BLaER1 treated with 17β-estradiol and CSF1 and Interleukin-3, amounts not matched to agents 10 nM and 100 nM (cell line): ENCODE measurements around the gene SLC16A8.

ENCODE experiments used
- H3K27ac ChIP-seq, 11 experiments: shearing (Covaris generic); formaldehyde crosslinking; 2 replicates each; pipeline ENCODE4 v1.8.1; 2022
- H3K27me3 ChIP-seq, 11 experiments: shearing (Covaris generic); formaldehyde crosslinking; 2 replicates each; pipeline ENCODE4 v1.8.1; 2022
- H3K36me3 ChIP-seq, 11 experiments: shearing (Covaris generic); formaldehyde crosslinking; 2 replicates each; pipeline ENCODE4 v1.8.1; 2022
- H3K4me1 ChIP-seq, 10 experiments: shearing (Covaris generic); formaldehyde crosslinking; 2 replicates each; pipeline ENCODE4 v1.8.1; 2022
- H3K4me2 ChIP-seq, 11 experiments: shearing (Covaris generic); formaldehyde crosslinking; 2 replicates each; pipeline ENCODE4 v1.8.1; 2022
- H3K4me3 ChIP-seq, 10 experiments: shearing (Covaris generic); formaldehyde crosslinking; 2 replicates each; pipeline ENCODE4 v1.8.1; 2022
- H3K9ac ChIP-seq, 11 experiments: shearing (Covaris generic); formaldehyde crosslinking; 2 replicates each; pipeline ENCODE4 v1.8.1; 2022
- H3K9me3 ChIP-seq, 11 experiments: shearing (Covaris generic); formaldehyde crosslinking; replicated peaks in 1 of 11; 2 replicates each; pipeline ENCODE4 v1.8.1; 2022
- H4K20me1 ChIP-seq, 11 experiments: shearing (Covaris generic); formaldehyde crosslinking; 2 replicates each; pipeline ENCODE4 v1.8.1; 2022
- Cebpa-rat ChIP-seq, 11 experiments: shearing (Covaris generic); IDR thresholded peaks; 2 replicates each; pipeline ENCODE4 v1.8.1; 2022

The SLC16A8 gene

DNA sequence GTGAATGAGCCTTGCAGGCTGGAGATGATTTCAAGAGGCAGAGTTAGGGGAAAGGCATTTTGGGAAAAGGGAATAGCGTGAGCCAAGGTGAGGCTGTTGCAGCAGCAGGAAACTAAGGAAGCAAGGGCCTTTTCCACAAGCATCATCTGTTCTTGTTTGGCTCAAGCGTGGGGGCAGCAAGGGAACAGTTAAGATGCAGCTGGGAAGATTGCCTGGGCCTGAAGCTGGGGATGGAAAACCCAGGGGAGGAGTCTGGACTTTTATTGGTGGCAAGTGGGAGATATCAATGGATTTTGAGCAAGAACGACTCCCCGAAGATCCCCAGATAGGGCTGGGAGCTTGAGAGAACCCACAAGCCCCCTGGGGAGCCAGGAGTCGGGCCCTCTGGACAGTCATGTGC, 54.1 kb downstream of the SLC16A8 start:
- H3K27me3 ChIP-seq: no peaks in the 10 kb centered on the region
- peaks cover 34 to 51% (median 46%) of the 10 kb centered on the region in 10 experiments for H3K4me1 ChIP-seq
- no peaks in the 10 kb centered on the region for H3K9me3 ChIP-seq
- H3K27ac ChIP-seq: no peak overlapping the region
- H3K9ac ChIP-seq: 0 out of 22 replicates have a peak overlapping the region, but pooled peaks of 1 of the 11 experiments have one; percentile 1
- peak overlapping the region in 9 of 11 experiments; percentile 26 to 75 (median 60); a peak in 16 of 22 replicates for H3K4me2 ChIP-seq
- no peaks in the 10 kb centered on the region for H3K36me3 ChIP-seq
- no peak for TF ChIP-seq Cebpa-rat (IDR thresholded peaks at IDR 0.05)
- H4K20me1 ChIP-seq: no peaks in the 10 kb centered on the region
- no peak overlapping the region for H3K4me3 ChIP-seq

DNA sequence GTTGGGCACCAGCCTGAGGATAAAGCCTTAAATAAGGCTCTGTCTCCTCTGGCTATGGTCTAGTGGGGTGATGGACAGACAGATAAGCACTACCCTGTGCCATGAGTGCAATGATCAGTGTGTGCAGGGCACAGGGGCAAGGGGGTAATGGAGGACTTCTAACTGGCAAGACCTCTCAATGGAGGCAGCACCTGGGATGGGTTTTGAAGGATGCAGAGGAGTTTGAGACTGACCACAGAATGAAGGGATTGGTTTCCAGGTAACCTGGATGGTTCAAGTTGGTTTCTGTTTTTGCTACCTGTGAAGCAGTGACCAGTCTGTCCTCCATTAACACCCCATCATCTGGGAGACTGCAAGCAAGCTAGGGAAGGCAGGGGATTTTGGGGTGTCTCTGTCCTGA, 54.6 kb downstream of the SLC16A8 start:
- no peak overlapping the region for H3K9ac ChIP-seq
- no peaks in the 10 kb centered on the region for H3K27me3 ChIP-seq
- no peak overlapping the region for H3K27ac ChIP-seq
- H3K4me1 ChIP-seq: peaks cover 29 to 46% (median 41%) of the 10 kb centered on the region in 10 experiments
- TF ChIP-seq Cebpa-rat (IDR thresholded peaks at IDR 0.05): no peak
- H3K4me3 ChIP-seq: no peak overlapping the region
- H4K20me1 ChIP-seq: no peaks in the 10 kb centered on the region
- peak overlapping the region in 3 of 11 experiments; percentile 60 to 75 (median 67); a peak in 3 of 22 replicates for H3K4me2 ChIP-seq
- H3K9me3 ChIP-seq: no peaks in the 10 kb centered on the region
- no peaks in the 10 kb centered on the region for H3K36me3 ChIP-seq

DNA sequence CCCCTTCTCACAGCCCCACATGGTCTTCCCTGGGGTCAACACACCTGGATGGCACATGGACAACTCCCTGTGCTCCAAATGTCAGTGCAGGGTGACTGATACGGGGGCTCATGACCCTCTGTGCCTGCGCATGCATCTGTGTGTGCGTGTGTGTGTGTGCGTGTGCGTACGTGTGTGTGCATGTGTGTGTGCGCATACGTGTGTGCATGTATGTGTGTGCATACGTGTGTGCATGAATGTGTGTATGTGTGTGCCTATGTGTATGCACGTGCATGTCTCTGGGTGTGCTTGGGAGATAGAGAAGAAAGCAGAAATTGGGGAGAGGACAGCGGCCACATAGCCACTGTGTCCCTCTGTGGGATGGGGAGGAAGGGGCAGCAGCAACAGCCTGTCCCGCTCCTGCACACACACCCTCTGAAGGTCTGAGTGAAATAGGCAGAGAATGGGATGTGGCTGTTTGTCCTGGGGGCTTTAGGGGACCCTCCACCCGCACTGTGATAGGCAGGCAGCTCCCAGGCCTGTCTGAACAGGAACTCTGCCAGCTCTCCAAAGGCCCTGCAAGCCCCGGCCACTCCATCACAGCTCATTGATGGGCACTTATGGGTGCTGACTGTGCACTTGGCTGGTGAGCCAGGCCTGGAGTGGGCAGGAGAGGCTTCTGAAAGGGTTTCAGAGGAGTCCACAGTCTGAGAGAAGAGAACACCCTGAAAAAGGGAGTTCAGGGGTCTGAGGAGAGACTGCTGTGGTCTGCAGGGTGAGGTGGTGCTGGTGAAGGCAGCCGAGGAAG, 55.4 kb downstream of the SLC16A8 start:
- Histone ChIP-seq H3K27me3 (no peaks in the 10 kb centered on the region), H4K20me1 (no peaks in the 10 kb centered on the region), H3K9ac (no peak overlapping the region), H3K4me2 (no peak overlapping the region), H3K4me1 (peaks cover 21 to 37% (median 33%) of the 10 kb centered on the region in 10 experiments), H3K9me3 (no peaks in the 10 kb centered on the region), H3K4me3 (no peak overlapping the region), H3K36me3 (no peaks in the 10 kb centered on the region), H3K27ac (no peak overlapping the region)
- TF ChIP-seq Cebpa-rat (IDR thresholded peaks at IDR 0.05): no peak
